Peyer's patch (tissue), 4 donors: ENCODE results near the gene NAT8L.

Source experiments
- POLR2A ChIP-seq, 2 donors: fragments of 450-650 bp; IDR thresholded peaks; one replicate each; pipeline ENCODE4 v1.5.1; 2017; ENCODE audit warnings: antibody characterized with exemption in 2 of 2, mild to moderate bottlenecking in 2 of 2, moderate library complexity in 2 of 2
- TF ChIP-seq, protein P1 (sequence below), 6 experiments: fragments of 450-650 bp in 4 of 6; fragments of 200-600 bp in 2 of 6; sonication (generic) in 1 of 6; IDR thresholded peaks; one replicate each; pipeline ENCODE4 v1.5.1; 2017 to 2019; ENCODE audit warnings: antibody characterized with exemption in 6 of 6, mild to moderate bottlenecking in 3 of 6, moderate library complexity in 1 of 6

DNA sequence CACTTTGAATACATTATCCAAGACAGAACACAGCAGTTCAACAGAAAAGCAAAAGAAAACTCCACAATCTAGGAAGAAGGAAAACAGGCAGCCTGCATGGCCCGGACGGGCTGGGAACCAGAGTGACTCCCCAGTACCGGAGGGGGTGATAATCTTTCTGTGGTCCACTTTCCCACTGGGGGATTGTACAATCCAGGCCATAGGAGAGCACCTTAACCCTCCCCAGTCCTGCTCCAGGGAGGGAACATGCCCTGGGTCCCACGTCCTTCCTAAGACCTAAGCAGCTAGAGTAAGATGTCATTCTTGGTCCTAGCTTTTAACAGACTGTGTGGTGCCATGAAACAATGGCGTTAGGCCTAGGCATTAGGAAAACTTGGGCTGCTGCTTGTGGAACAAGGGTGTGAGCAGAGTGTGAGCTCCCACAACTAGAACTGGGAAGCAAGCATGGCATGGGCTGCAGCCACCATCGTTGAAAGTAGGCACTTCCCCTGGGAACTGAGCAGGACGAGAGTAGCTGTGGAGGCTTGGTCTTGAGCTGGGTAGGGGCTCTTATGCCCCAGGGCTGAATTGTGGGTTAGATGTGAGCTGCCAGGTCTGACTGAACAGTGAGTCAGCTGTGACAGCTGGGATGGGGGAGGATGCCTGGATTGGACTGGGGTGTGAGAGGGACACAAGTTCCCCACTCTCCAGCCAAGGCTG is 42.4 kb downstream of the NAT8L start:
- TF ChIP-seq, protein P1, sequence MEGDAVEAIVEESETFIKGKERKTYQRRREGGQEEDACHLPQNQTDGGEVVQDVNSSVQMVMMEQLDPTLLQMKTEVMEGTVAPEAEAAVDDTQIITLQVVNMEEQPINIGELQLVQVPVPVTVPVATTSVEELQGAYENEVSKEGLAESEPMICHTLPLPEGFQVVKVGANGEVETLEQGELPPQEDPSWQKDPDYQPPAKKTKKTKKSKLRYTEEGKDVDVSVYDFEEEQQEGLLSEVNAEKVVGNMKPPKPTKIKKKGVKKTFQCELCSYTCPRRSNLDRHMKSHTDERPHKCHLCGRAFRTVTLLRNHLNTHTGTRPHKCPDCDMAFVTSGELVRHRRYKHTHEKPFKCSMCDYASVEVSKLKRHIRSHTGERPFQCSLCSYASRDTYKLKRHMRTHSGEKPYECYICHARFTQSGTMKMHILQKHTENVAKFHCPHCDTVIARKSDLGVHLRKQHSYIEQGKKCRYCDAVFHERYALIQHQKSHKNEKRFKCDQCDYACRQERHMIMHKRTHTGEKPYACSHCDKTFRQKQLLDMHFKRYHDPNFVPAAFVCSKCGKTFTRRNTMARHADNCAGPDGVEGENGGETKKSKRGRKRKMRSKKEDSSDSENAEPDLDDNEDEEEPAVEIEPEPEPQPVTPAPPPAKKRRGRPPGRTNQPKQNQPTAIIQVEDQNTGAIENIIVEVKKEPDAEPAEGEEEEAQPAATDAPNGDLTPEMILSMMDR (IDR thresholded peaks at IDR 0.05): no peak
- TF ChIP-seq POLR2A (IDR thresholded peaks at IDR 0.05): no peak
